ENCODE results near the gene RAPGEF4. TPM values are rescaled to one million over a fixed set of nuclear protein-coding genes. Genes with fewer than 3 reads are reported as not detected.

Gene RAPGEF4
- total RNA-seq, 4 donors from 2014 or later: 3.7 to 8.9 (median 5.2) TPM

- 92% methylated on average over 7 of the region's 7 CpGs for WGBS
- no peak overlapping the region for H3K27ac ChIP-seq (replicated peaks in 1 of 4)
- intact Hi-C loops (cut with DNase I): no loop called here
- no peaks in the 10 kb centered on the region for H3K27me3 ChIP-seq
- H3K36me3 ChIP-seq: no peaks in the 10 kb centered on the region
- no peak for DNase-seq (ENCODE audit: extremely low spot score)
- H3K9me3 ChIP-seq: peaks cover 0 to 3% (median 0%) of the 10 kb centered on the region in 4 donors
- H3K4me1 ChIP-seq: no peaks in the 10 kb centered on the region
- no peak overlapping the region for H3K4me3 ChIP-seq
- TF ChIP-seq POLR2A (IDR thresholded peaks at IDR 0.05; ENCODE audit: low read depth) (no peak), CTCF (IDR thresholded peaks at IDR 0.05) (no peak), POLR2AphosphoS5 (IDR thresholded peaks at IDR 0.05) (no peak), EP300 (IDR thresholded peaks at IDR 0.05) (no peak)
These were observed 202.5 kb downstream of the RAPGEF4 start for GRCh38 chr2:172937884-172938712.

GRCh38 chr2:172938713-172939375 is 203.2 kb downstream of the RAPGEF4 start:
- intact Hi-C loops (cut with DNase I): no loop called here
- no peak overlapping the region for H3K27ac ChIP-seq (replicated peaks in 1 of 4)
- no peak overlapping the region for H3K4me3 ChIP-seq
- TF ChIP-seq POLR2A (IDR thresholded peaks at IDR 0.05; ENCODE audit: low read depth) (no peak), CTCF (IDR thresholded peaks at IDR 0.05) (no peak), POLR2AphosphoS5 (IDR thresholded peaks at IDR 0.05) (no peak), EP300 (IDR thresholded peaks at IDR 0.05) (no peak)
- H3K9me3 ChIP-seq: peaks cover 0 to 3% (median 0%) of the 10 kb centered on the region in 4 donors
- no peaks in the 10 kb centered on the region for H3K36me3 ChIP-seq
- no peaks in the 10 kb centered on the region for H3K27me3 ChIP-seq
- no peak for DNase-seq (ENCODE audit: extremely low spot score)
- 66% methylated on average over 5 of the region's 5 CpGs for WGBS
- H3K4me1 ChIP-seq: no peaks in the 10 kb centered on the region

GRCh38 chr2:172943539-172943938 is 207.9 kb downstream of the RAPGEF4 start:
- no peak overlapping the region for H3K27ac ChIP-seq (replicated peaks in 1 of 4)
- no peak for DNase-seq (ENCODE audit: extremely low spot score)
- no peaks in the 10 kb centered on the region for H3K27me3 ChIP-seq
- H3K4me1 ChIP-seq: no peaks in the 10 kb centered on the region
- no peak overlapping the region for H3K4me3 ChIP-seq
- H3K36me3 ChIP-seq: no peaks in the 10 kb centered on the region
- peaks cover 0 to 3% (median 0%) of the 10 kb centered on the region in 4 donors for H3K9me3 ChIP-seq
- 83% methylated on average over 3 of the region's 3 CpGs for WGBS
- TF ChIP-seq POLR2A (IDR thresholded peaks at IDR 0.05; ENCODE audit: low read depth) (no peak), CTCF (IDR thresholded peaks at IDR 0.05) (no peak), POLR2AphosphoS5 (IDR thresholded peaks at IDR 0.05) (no peak), EP300 (IDR thresholded peaks at IDR 0.05) (no peak)
- intact Hi-C loops (cut with DNase I): no loop called here

GRCh38 chr2:172944022-172944793 is 208.6 kb downstream of the RAPGEF4 start:
- 86% methylated on average over 7 of the region's 8 CpGs for WGBS
- TF ChIP-seq EP300 (IDR thresholded peaks at IDR 0.05) (no peak), POLR2AphosphoS5 (IDR thresholded peaks at IDR 0.05) (no peak), POLR2A (IDR thresholded peaks at IDR 0.05; ENCODE audit: low read depth) (no peak), CTCF (IDR thresholded peaks at IDR 0.05) (no peak)
- no peak overlapping the region for H3K27ac ChIP-seq (replicated peaks in 1 of 4)
- H3K4me1 ChIP-seq: no peaks in the 10 kb centered on the region
- no peaks in the 10 kb centered on the region for H3K9me3 ChIP-seq
- no peak overlapping the region for H3K4me3 ChIP-seq
- intact Hi-C loops (cut with DNase I): no loop called here
- no peaks in the 10 kb centered on the region for H3K36me3 ChIP-seq
- H3K27me3 ChIP-seq: no peaks in the 10 kb centered on the region
- DNase-seq (ENCODE audit: extremely low spot score): no peak

Data from esophagus muscularis mucosa (tissue), 4 donors.